H1 (cell line): ENCODE data around the gene ZFYVE21. TPM values are rescaled to one million over a fixed set of nuclear protein-coding genes. Genes with fewer than 3 reads are reported as not detected.

Experiments
- CTCF ChIA-PET: fragments of 300-600 bp; sonication (Branson Sonifier 250); formaldehyde crosslinking; loops from one replicate; lab custom pipeline; 2021; ENCODE audit not compliant: partially characterized antibody; lab: Charles Lee
- POLR2A ChIA-PET: fragments of 300-600 bp; sonication (Branson Sonifier 250); formaldehyde crosslinking; loops from one replicate; lab custom pipeline; 2021; ENCODE audit warnings: inconsistent platforms; ENCODE audit not compliant: partially characterized antibody; lab: Charles Lee
- DNase-seq, 2 experiments: peaks; one replicate each; pipeline versions ENCODE4 v3.0.0 to v3.0.0-alpha.2; 2010 to 2022; ENCODE audit warnings: low spot score in 2 of 2, low read depth in 1 of 2, mixed read lengths in 1 of 2
- FAIRE-seq: peaks from 2 replicates; lab custom pipeline; 2011; peaks lifted over from hg19 to GRCh38; lab: Jason Lieb, UNC
- H2AFZ ChIP-seq: 2 replicates; pipeline ENCODE4 v1.8.1; 2012; ENCODE audit warnings: low read length, inconsistent platforms
- H2AK5ac ChIP-seq: 2 replicates; pipeline ENCODE4 v1.6.1; 2013; ENCODE audit warnings: low read depth, low read length
- H2BK120ac ChIP-seq: replicated peaks from 2 replicates; pipeline ENCODE3; 2013; ENCODE audit warnings: low read depth, low read length, inconsistent platforms
- H2BK12ac ChIP-seq: 2 replicates; pipeline ENCODE4 v1.6.1; 2013; ENCODE audit warnings: low read depth, low read length
- H2BK15ac ChIP-seq: 2 replicates; pipeline ENCODE4 v1.6.1; 2013; ENCODE audit warnings: low read length
- H2BK20ac ChIP-seq: 2 replicates; pipeline ENCODE4 v1.6.1; 2013; ENCODE audit warnings: low read length
- H2BK5ac ChIP-seq: 2 replicates; pipeline ENCODE4 v1.6.1; 2013; ENCODE audit warnings: low read depth, low read length
- H3K14ac ChIP-seq: 2 replicates; pipeline ENCODE4 v1.6.1; 2013; ENCODE audit warnings: inconsistent platforms; ENCODE audit not compliant: insufficient read length
- H3K18ac ChIP-seq: 2 replicates; pipeline ENCODE4 v1.6.1; 2013; ENCODE audit warnings: low read length; ENCODE audit errors: extremely low read depth
- H3K23ac ChIP-seq: 2 replicates; pipeline ENCODE4 v1.6.1; 2013; ENCODE audit warnings: inconsistent platforms; ENCODE audit not compliant: insufficient read length
- H3K23me2 ChIP-seq: 2 replicates; pipeline ENCODE4 v1.6.1; 2013; ENCODE audit warnings: low read depth, low read length
- H3K27ac ChIP-seq: 2 replicates; pipeline ENCODE4 v1.6.1; 2011; ENCODE audit warnings: low read depth, low read length, inconsistent platforms
- H3K27me3 ChIP-seq, 4 experiments: replicated peaks in 1 of 4; 1 replicate in 1 of 4; 2 replicates in 3 of 4; pipeline versions ENCODE4 v1.6.1 to v1.8.1; 2011 to 2013; ENCODE audit warnings: low read length in 3 of 4, mild to moderate bottlenecking in 3 of 4, inconsistent platforms in 2 of 4, mixed read lengths in 2 of 4, moderate library complexity in 1 of 4; ENCODE audit not compliant: control insufficient read depth in 3 of 4, insufficient read depth in 3 of 4; ENCODE audit errors: extremely low read depth in 1 of 4
- H3K36me3 ChIP-seq, 4 experiments: 2 replicates each; pipeline versions ENCODE4 v1.6.1 to v1.8.1; 2011 to 2013; ENCODE audit warnings: mild to moderate bottlenecking in 4 of 4, low read length in 3 of 4, moderate library complexity in 2 of 4, control low read depth in 1 of 4, inconsistent platforms in 1 of 4; ENCODE audit not compliant: insufficient read depth in 4 of 4, control insufficient read depth in 2 of 4
- H3K4ac ChIP-seq: replicated peaks from 2 replicates; pipeline ENCODE3; 2013; ENCODE audit warnings: low read length, low read depth, mixed read lengths, inconsistent platforms; ENCODE audit not compliant: insufficient read length
- H3K4me1 ChIP-seq, 4 experiments: replicated peaks in 1 of 4; 1 replicate in 1 of 4; 2 replicates in 3 of 4; pipeline versions ENCODE4 v1.6.1 to v1.8.1; 2011 to 2013; ENCODE audit warnings: low read length in 3 of 4, inconsistent platforms in 2 of 4, mixed read lengths in 1 of 4; ENCODE audit not compliant: insufficient read depth in 4 of 4, control insufficient read depth in 3 of 4
- H3K4me2 ChIP-seq, 2 experiments: 2 replicates each; pipeline versions ENCODE4 v1.6.1 to v1.8.1; 2011 to 2013; ENCODE audit warnings: low read depth in 2 of 2, low read length in 2 of 2, control low read depth in 1 of 2, inconsistent platforms in 1 of 2, mild to moderate bottlenecking in 1 of 2; ENCODE audit not compliant: insufficient read depth in 1 of 2
- H3K4me3 ChIP-seq, 4 experiments: fragments of 200-600, 300-600 bp in 1 of 4; sonication (generic), shearing (Covaris generic), sonication (Bioruptor Twin) in 1 of 4; 2 replicates each; pipeline versions ENCODE4 v1.5.1 to v1.8.1; 2011 to 2016; ENCODE audit warnings: low read length in 4 of 4, low read depth in 3 of 4, control low read depth in 2 of 4, inconsistent platforms in 2 of 4, mild to moderate bottlenecking in 2 of 4, mixed read lengths in 1 of 4, moderate library complexity in 1 of 4; ENCODE audit not compliant: insufficient read depth in 2 of 4; ENCODE audit errors: extremely low read depth in 1 of 4
- H3K56ac ChIP-seq: replicated peaks from 2 replicates; pipeline ENCODE3; 2013; ENCODE audit warnings: low read depth, mild to moderate bottlenecking, mixed read lengths, low read length, inconsistent platforms; ENCODE audit not compliant: insufficient read length
- H3K79me1 ChIP-seq: 2 replicates; pipeline ENCODE4 v1.6.1; 2013; ENCODE audit warnings: low read depth, low read length, control low read depth
- H3K79me2 ChIP-seq, 2 experiments: 2 replicates each; pipeline versions ENCODE4 v1.6.1 to v1.8.1; 2012 to 2013; ENCODE audit warnings: low read length in 2 of 2, mild to moderate bottlenecking in 2 of 2, inconsistent platforms in 1 of 2; ENCODE audit not compliant: insufficient read depth in 2 of 2, control insufficient read depth in 1 of 2
- H3K9ac ChIP-seq, 4 experiments: replicated peaks in 1 of 4; 1 replicate in 1 of 4; 2 replicates in 3 of 4; pipeline versions ENCODE4 v1.6.1 to v1.8.1; 2011 to 2013; ENCODE audit warnings: low read depth in 3 of 4, low read length in 3 of 4, control low read depth in 2 of 4, mild to moderate bottlenecking in 2 of 4, moderate library complexity in 2 of 4, inconsistent platforms in 1 of 4; ENCODE audit errors: extremely low read depth in 1 of 4
- H3K9me3 ChIP-seq, 2 experiments: 2 replicates each; pipeline versions ENCODE4 v1.6.1 to v1.8.1; 2012 to 2013; ENCODE audit warnings: mild to moderate bottlenecking in 2 of 2, moderate library complexity in 2 of 2, control low read depth in 1 of 2, inconsistent platforms in 1 of 2, low read depth in 1 of 2, low read length in 1 of 2, mixed read lengths in 1 of 2; ENCODE audit not compliant: insufficient read depth in 2 of 2
- H4K20me1 ChIP-seq, 2 experiments: replicated peaks in 1 of 2; 2 replicates each; pipeline versions ENCODE3 to v1.8.1; 2011 to 2013; ENCODE audit warnings: inconsistent platforms in 2 of 2, low read length in 2 of 2, mild to moderate bottlenecking in 1 of 2; ENCODE audit not compliant: insufficient read depth in 2 of 2, control insufficient read depth in 1 of 2
- H4K5ac ChIP-seq: 2 replicates; pipeline ENCODE4 v1.6.1; 2013; ENCODE audit warnings: low read length, low read depth, mixed read lengths, inconsistent platforms; ENCODE audit not compliant: insufficient read length
- H4K8ac ChIP-seq: 2 replicates; pipeline ENCODE4 v1.8.0; 2013; ENCODE audit warnings: mild to moderate bottlenecking, moderate library complexity, low read length, inconsistent platforms; ENCODE audit not compliant: insufficient read depth; ENCODE audit errors: extremely low read depth
- H4K91ac ChIP-seq: replicated peaks from 2 replicates; pipeline ENCODE3; 2013; ENCODE audit warnings: low read length, mixed read lengths, inconsistent platforms; ENCODE audit not compliant: insufficient read length
- FOSL1 ChIP-seq: IDR thresholded peaks from 2 replicates; pipeline ENCODE4 v1.6.1; 2011; ENCODE audit warnings: mild to moderate bottlenecking, low read depth, low read length, moderate library complexity; ENCODE audit not compliant: insufficient read depth
- RAD21 ChIP-seq, 2 experiments: IDR thresholded peaks in 1 of 2; conservative IDR thresholded peaks in 1 of 2; 2 replicates each; pipeline ENCODE4 v1.6.1; 2011; ENCODE audit warnings: low read depth in 2 of 2, low read length in 2 of 2, improper control_type of control experiment in 1 of 2, inconsistent platforms in 1 of 2, mild to moderate bottlenecking in 1 of 2, moderate library complexity in 1 of 2
- RFX5 ChIP-seq: IDR thresholded peaks from 2 replicates; pipeline ENCODE4 v1.6.1; 2011; ENCODE audit warnings: low read depth, low read length, improper control_type of control experiment, borderline replicate concordance
- SIX5 ChIP-seq: IDR thresholded peaks from 2 replicates; pipeline ENCODE4 v1.6.1; 2011; ENCODE audit warnings: mild to moderate bottlenecking, low read depth, low read length
- SP1 ChIP-seq: IDR thresholded peaks from 2 replicates; pipeline ENCODE4 v1.6.1; 2011; ENCODE audit warnings: low read depth, low read length
- TBP ChIP-seq: IDR thresholded peaks from 2 replicates; pipeline ENCODE4 v1.6.1; 2011; ENCODE audit warnings: low read depth, low read length, improper control_type of control experiment
- YY1 ChIP-seq: IDR thresholded peaks from 2 replicates; pipeline ENCODE4 v1.6.1; 2011; ENCODE audit warnings: low read depth, mild to moderate bottlenecking, low read length
- WGBS, 2 experiments: shearing (Covaris generic) in 1 of 2; methylation state at CpG; one replicate each; pipeline versions ENCODE4 v1.1.6 to v1.1.7; 2013 to 2015; ENCODE audit warnings: low lambda C conversion rate in 2 of 2, mixed read lengths in 2 of 2, inconsistent platforms in 1 of 2, low coverage in 1 of 2, missing lambda C conversion rate in 1 of 2; ENCODE audit not compliant: insufficient replicate concordance in 2 of 2, insufficient coverage in 1 of 2, insufficient read length in 1 of 2; ENCODE audit errors: extremely low coverage in 1 of 2, missing lambda C conversion rate in 1 of 2; 5-methylcytosine and 5-hydroxymethylcytosine counted together
- polyA plus RNA-seq, 7 experiments: library from polyadenylated mRNA; depleted of rRNA in 3 of 7; stranded (reverse) in 5 of 7; unstranded in 2 of 7; fragments of >200 nt in 5 of 7; fragments of 200-250 nt in 2 of 7; gene quantifications; 1 replicate in 5 of 7; 2 replicates in 1 of 7; 4 replicates in 1 of 7; pipeline versions ENCODE4 v1.2.1 to v1.2.3, GENCODE V29; 2011 to 2013; ENCODE audit warnings: missing spikeins in 2 of 7, mixed read lengths in 2 of 7
- total RNA-seq: library from RNA; stranded (reverse); fragmentation: NEBNext Ultra II Directional; extraction: Animal tissue kit (Norgen Biotek cat#: 25700); gene quantifications from 2 replicates; pipeline ENCODE4 v1.2.1, GENCODE V29; 2021
- TF ChIP-seq, protein P1 (sequence below): IDR thresholded peaks from 2 replicates; pipeline ENCODE4 v1.6.1; 2011; ENCODE audit warnings: low read length, improper control_type of control experiment
- TF ChIP-seq, protein P2 (sequence below): IDR thresholded peaks from 2 replicates; pipeline ENCODE4 v1.6.1; 2012; ENCODE audit warnings: inconsistent platforms

ZFYVE21 gene
- total and polyA plus RNA-seq, 2 of the 8 experiments (the other 6 are each of a cell fraction or from before 2014, with no cell fraction given) = 53.4 to 127 TPM

DNA sequence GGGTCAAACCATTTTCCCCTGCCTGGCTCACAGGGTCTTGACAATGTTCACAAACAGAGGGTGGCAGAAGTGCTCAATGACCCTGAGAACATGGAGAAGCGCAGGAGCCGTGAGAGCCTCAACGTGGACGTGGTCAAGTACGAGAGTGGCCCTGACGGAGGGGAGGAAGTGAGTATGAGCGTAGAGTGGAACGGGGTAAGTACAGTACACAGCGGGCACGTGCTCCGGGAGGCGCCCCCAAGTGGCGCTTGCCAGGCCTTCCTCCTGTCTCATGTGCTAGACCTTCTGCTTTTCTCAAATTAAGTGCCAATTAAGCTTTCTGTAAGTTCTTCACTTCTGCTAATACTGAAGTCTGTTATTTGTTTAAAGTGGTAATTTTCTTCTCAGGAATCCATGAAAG is 36.3 kb upstream of the ZFYVE21 start:
- Histone ChIP-seq H3K27ac (no peak overlapping the region), H3K79me1 (no peaks in the 10 kb centered on the region), H4K20me1 (peaks cover 2 to 7% of the 10 kb centered on the region in 2 experiments), H4K91ac (no peak overlapping the region), H3K23me2 (no peaks in the 10 kb centered on the region), H2BK20ac (no peak overlapping the region), H3K14ac (no peak overlapping the region), H3K56ac (no peak overlapping the region), H2BK12ac (no peak overlapping the region), H3K27me3 (no peaks in the 10 kb centered on the region), H2AFZ (no peak overlapping the region), H2AK5ac (no peak overlapping the region), H3K79me2 (no peaks in the 10 kb centered on the region; a peak in 1 of 4 replicates), H3K9me3 (no peaks in the 10 kb centered on the region), H3K4me2 (no peak overlapping the region), H3K9ac (no peak overlapping the region), H3K36me3 (peaks cover 40 to 72% (median 56%) of the 10 kb centered on the region in 4 experiments), H2BK15ac (no peak overlapping the region), H3K4me3 (no peak overlapping the region), H4K8ac (no peak overlapping the region), H3K4me1 (no peaks in the 10 kb centered on the region), H3K18ac (no peak overlapping the region), H3K4ac (no peak overlapping the region), H2BK120ac (no peak overlapping the region), H4K5ac (no peak overlapping the region), H2BK5ac (no peak overlapping the region), H3K23ac (no peak overlapping the region)
- 79% methylated on average over 13 of the region's 13 CpGs; no CpG with 5 or more reads in 1 of the 2 experiments for WGBS, 2 experiments
- peak in 1 of 2 experiments; percentile 61 for DNase-seq
- POLR2A ChIA-PET = interaction anchor here (1.3 to 1.6 kb wide), 2 partner anchors 21 to 27 kb away, joined by 4 read pairs; no protein-coding TSS in a partner anchor
- CTCF ChIA-PET = interaction anchor here (0.8 to 2.3 kb wide), 12 partner anchors 10 to 115 kb away, joined by 3 to 13 read pairs (median 5); no protein-coding TSS in a partner anchor
- no peak for FAIRE-seq
- TF ChIP-seq RFX5 (no peak), SP1 (no peak), TBP (no peak), SIX5 (no peak), RAD21 (IDR thresholded peaks at IDR 0.05 in 1 of 2, conservative IDR thresholded peaks at IDR 0.05 in 1 of 2; ENCODE audit: low read depth in 2 of 2, low read length in 2 of 2) (peak; percentile 42 to 44), FOSL1 (no peak), YY1 (no peak)
- TF ChIP-seq, protein P1, sequence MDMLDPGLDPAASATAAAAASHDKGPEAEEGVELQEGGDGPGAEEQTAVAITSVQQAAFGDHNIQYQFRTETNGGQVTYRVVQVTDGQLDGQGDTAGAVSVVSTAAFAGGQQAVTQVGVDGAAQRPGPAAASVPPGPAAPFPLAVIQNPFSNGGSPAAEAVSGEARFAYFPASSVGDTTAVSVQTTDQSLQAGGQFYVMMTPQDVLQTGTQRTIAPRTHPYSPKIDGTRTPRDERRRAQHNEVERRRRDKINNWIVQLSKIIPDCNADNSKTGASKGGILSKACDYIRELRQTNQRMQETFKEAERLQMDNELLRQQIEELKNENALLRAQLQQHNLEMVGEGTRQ = 0 out of 2 replicates have a peak, but pooled peaks have one; percentile 11
- TF ChIP-seq, protein P2, sequence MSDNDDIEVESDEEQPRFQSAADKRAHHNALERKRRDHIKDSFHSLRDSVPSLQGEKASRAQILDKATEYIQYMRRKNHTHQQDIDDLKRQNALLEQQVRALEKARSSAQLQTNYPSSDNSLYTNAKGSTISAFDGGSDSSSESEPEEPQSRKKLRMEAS = peak; percentile 77
